IMR-90 (cell line): ENCODE data around the gene RERE. TPM values are rescaled to one million over a fixed set of nuclear protein-coding genes. Genes with fewer than 3 reads are reported as not detected.

ENCODE experiments used
- ATAC-seq: fragments of 200-7000 bp; cut with Tn5 transposase; 2 replicates; pipeline ENCODE4 v1.9.1; 2020; ENCODE audit warnings: low read depth, mild to moderate bottlenecking, moderate library complexity
- BruUV-seq: library from RNA; stranded (reverse); fragments of 400-500 nt; replicated peaks from 2 replicates; lab custom pipeline; 2021; lab: Mats Ljungman, UMichigan
- CTCF ChIA-PET: fragments of 300-600 bp; formaldehyde crosslinking; extraction: SDS; loops from one replicate; lab custom pipeline; 2021; ENCODE audit warnings: antibody characterized with exemption; lab: Yijun Ruan, JAX
- POLR2A ChIA-PET: fragments of 300-600 bp; sonication (Branson Sonifier 250); formaldehyde crosslinking; loops from one replicate; lab custom pipeline; 2022; ENCODE audit warnings: antibody characterized with exemption; ENCODE audit not compliant: unreplicated experiment; lab: Charles Lee
- DNase-seq: peaks from one replicate; pipeline ENCODE4 v3.0.0; 2013
- H2AFZ ChIP-seq: replicated peaks from 2 replicates; pipeline ENCODE3; 2013; ENCODE audit warnings: low read length, mild to moderate bottlenecking; ENCODE audit not compliant: poor library complexity
- H2AK5ac ChIP-seq: 2 replicates; pipeline ENCODE4 v1.6.1; 2013; ENCODE audit warnings: low read depth, low read length, inconsistent platforms
- H2AK9ac ChIP-seq: replicated peaks from 2 replicates; pipeline ENCODE3; 2013; ENCODE audit warnings: mild to moderate bottlenecking, low read depth, low read length, moderate library complexity; ENCODE audit not compliant: poor library complexity
- H2BK120ac ChIP-seq: 2 replicates; pipeline ENCODE4 v1.6.1; 2013; ENCODE audit warnings: low read depth, low read length, inconsistent platforms
- H2BK15ac ChIP-seq: 3 replicates; pipeline ENCODE4 v1.6.1; 2013; ENCODE audit warnings: low read depth, low read length, inconsistent platforms
- H2BK20ac ChIP-seq: 2 replicates; pipeline ENCODE4 v1.6.1; 2013; ENCODE audit warnings: low read depth, mild to moderate bottlenecking, inconsistent platforms, low read length, moderate library complexity
- H2BK5ac ChIP-seq: 2 replicates; pipeline ENCODE4 v1.6.1; 2013; ENCODE audit warnings: mild to moderate bottlenecking, low read depth, low read length, inconsistent platforms; ENCODE audit not compliant: poor library complexity, severe bottlenecking
- H3K14ac ChIP-seq: replicated peaks from 2 replicates; pipeline ENCODE4 v1.6.1; 2013; ENCODE audit warnings: low read depth, low read length, inconsistent platforms
- H3K18ac ChIP-seq: 2 replicates; pipeline ENCODE4 v1.6.1; 2013; ENCODE audit warnings: low read depth, low read length, control low read depth
- H3K23ac ChIP-seq: 2 replicates; pipeline ENCODE4 v1.6.1; 2013; ENCODE audit warnings: low read depth, low read length, inconsistent platforms
- H3K27ac ChIP-seq: 2 replicates; pipeline ENCODE4 v1.5.1; 2013; ENCODE audit warnings: mild to moderate bottlenecking, control low read depth, low read length; ENCODE audit not compliant: insufficient read depth
- H3K27me3 ChIP-seq: 2 replicates; pipeline ENCODE4 v1.6.1; 2013; ENCODE audit warnings: low read length; ENCODE audit not compliant: control insufficient read depth, insufficient read depth
- H3K36me3 ChIP-seq: 2 replicates; pipeline ENCODE4 v1.6.1; 2013; ENCODE audit warnings: low read length, mixed read lengths; ENCODE audit not compliant: control insufficient read depth, insufficient read depth
- H3K4ac ChIP-seq: 2 replicates; pipeline ENCODE4 v1.6.1; 2013; ENCODE audit warnings: low read depth, low read length, inconsistent platforms
- H3K4me1 ChIP-seq: 2 replicates; pipeline ENCODE4 v1.6.1; 2013; ENCODE audit warnings: low read length, mixed read lengths; ENCODE audit not compliant: control insufficient read depth, insufficient read depth
- H3K4me2 ChIP-seq: 2 replicates; pipeline ENCODE4 v1.6.1; 2013; ENCODE audit warnings: low read depth, mild to moderate bottlenecking, control low read depth, low read length, moderate library complexity
- H3K4me3 ChIP-seq: 2 replicates; pipeline ENCODE4 v1.5.1; 2013; ENCODE audit warnings: low read depth, mild to moderate bottlenecking, control low read depth, low read length, moderate library complexity; ENCODE audit not compliant: insufficient read depth
- H3K56ac ChIP-seq: 2 replicates; pipeline ENCODE4 v1.6.1; 2013; ENCODE audit warnings: low read length, inconsistent platforms; ENCODE audit not compliant: insufficient read depth; ENCODE audit errors: extremely low read depth
- H3K79me1 ChIP-seq, 2 experiments: 2 replicates each; pipeline ENCODE4 v1.6.1; 2013; ENCODE audit warnings: low read length in 2 of 2, inconsistent platforms in 1 of 2, low read depth in 1 of 2
- H3K9ac ChIP-seq: 2 replicates; pipeline ENCODE4 v1.6.1; 2013; ENCODE audit warnings: low read depth, low read length, control low read depth
- H3K9me1 ChIP-seq: 2 replicates; pipeline ENCODE4 v1.6.1; 2013; ENCODE audit warnings: low read length, inconsistent platforms; ENCODE audit not compliant: insufficient read depth
- H3K9me3 ChIP-seq: 2 replicates; pipeline ENCODE4 v1.6.1; 2013; ENCODE audit warnings: low read length; ENCODE audit not compliant: control insufficient read depth, insufficient read depth
- H4K20me1 ChIP-seq: 2 replicates; pipeline ENCODE4 v1.6.1; 2013; ENCODE audit warnings: low read length, inconsistent platforms; ENCODE audit not compliant: insufficient read depth
- H4K5ac ChIP-seq: 2 replicates; pipeline ENCODE4 v1.6.1; 2013; ENCODE audit warnings: mild to moderate bottlenecking, low read depth, low read length, control low read depth
- H4K8ac ChIP-seq, 2 experiments: 2 replicates each; pipeline ENCODE4 v1.6.1; 2013; ENCODE audit warnings: low read depth in 2 of 2, low read length in 2 of 2, control low read depth in 1 of 2, inconsistent platforms in 1 of 2
- H4K91ac ChIP-seq: 2 replicates; pipeline ENCODE4 v1.6.1; 2013; ENCODE audit warnings: low read depth, low read length, inconsistent platforms; ENCODE audit not compliant: insufficient read depth
- CEBPB ChIP-seq: IDR thresholded peaks from 2 replicates; pipeline ENCODE4 v1.6.1; 2012; ENCODE audit warnings: low read depth, low read length, improper control_type of control experiment
- CHD1 ChIP-seq: IDR thresholded peaks from 2 replicates; pipeline ENCODE4 v1.6.1; 2012; ENCODE audit warnings: low read depth, low read length, improper control_type of control experiment
- ELK1 ChIP-seq: fragments of 150-350 bp; IDR thresholded peaks from 2 replicates; pipeline ENCODE4 v1.6.1; 2016; ENCODE audit warnings: low read depth, mild to moderate bottlenecking, low read length, moderate library complexity, borderline replicate concordance
- FOS ChIP-seq: fragments of 150-350 bp; IDR thresholded peaks from 2 replicates; pipeline ENCODE4 v1.6.1; 2016; ENCODE audit warnings: low read depth, low read length
- MAZ ChIP-seq: IDR thresholded peaks from 2 replicates; pipeline ENCODE4 v1.6.1; 2012; ENCODE audit warnings: low read depth, mild to moderate bottlenecking, low read length, improper control_type of control experiment, moderate library complexity, borderline replicate concordance
- MXI1 ChIP-seq: IDR thresholded peaks from 2 replicates; pipeline ENCODE4 v1.6.1; 2012; ENCODE audit warnings: low read depth, mild to moderate bottlenecking, low read length, moderate library complexity, borderline replicate concordance
- NFE2L2 ChIP-seq: fragments of 150-350 bp; IDR thresholded peaks from 2 replicates; pipeline ENCODE4 v1.6.1; 2016; ENCODE audit warnings: low read depth, mild to moderate bottlenecking, low read length
- POLR2A ChIP-seq: IDR thresholded peaks from 2 replicates; pipeline ENCODE4 v1.6.1; 2012; ENCODE audit warnings: mild to moderate bottlenecking, low read depth, low read length
- RAD21 ChIP-seq: IDR thresholded peaks from 2 replicates; pipeline ENCODE4 v1.6.1; 2012; ENCODE audit warnings: low read length, improper control_type of control experiment
- RCOR1 ChIP-seq: IDR thresholded peaks from 2 replicates; pipeline ENCODE4 v1.6.1; 2012; ENCODE audit warnings: mild to moderate bottlenecking, low read length, improper control_type of control experiment; ENCODE audit not compliant: insufficient replicate concordance
- RFX5 ChIP-seq: IDR thresholded peaks from 2 replicates; pipeline ENCODE4 v1.8.0; 2012; ENCODE audit warnings: low read depth, mild to moderate bottlenecking, low read length, moderate library complexity
- SMC3 ChIP-seq: fragments of 150-350 bp; IDR thresholded peaks from 2 replicates; pipeline ENCODE4 v1.6.1; 2016; ENCODE audit warnings: low read depth, mild to moderate bottlenecking, antibody characterized with exemption, low read length, moderate library complexity
- USF2 ChIP-seq: fragments of 150-350 bp; IDR thresholded peaks from 2 replicates; pipeline ENCODE4 v1.6.1; 2017; ENCODE audit warnings: mild to moderate bottlenecking, antibody characterized with exemption, low read length, low read depth
- WGBS, 2 experiments: methylation state at CpG; one replicate each; pipeline versions ENCODE4 v1.1.5 to v1.1.7; 2013; ENCODE audit warnings: missing lambda C conversion rate in 2 of 2; ENCODE audit not compliant: insufficient read length in 1 of 2; ENCODE audit errors: extremely low coverage in 2 of 2; 5-methylcytosine and 5-hydroxymethylcytosine counted together
- dilution Hi-C: fragments of 300-500 bp; cut with HindIII; formaldehyde crosslinking; loops from one replicate; pipeline ENCODE4 v1.14.3; 2018; ENCODE audit warnings: low sequenced_read_pairs; ENCODE audit not compliant: unreplicated experiment
- in situ Hi-C: fragments of 300-500 bp; cut with MboI; formaldehyde crosslinking; loops from 3 replicates; pipeline ENCODE4 v1.14.3; 2019; ENCODE audit warnings: low sequenced_read_pairs, inconsistent platforms, mixed read lengths
- intact Hi-C: fragments of 100-400 bp; cut with micrococcal nuclease; formaldehyde crosslinking; loops from 2 replicates; pipeline ENCODE4 v1.10.0; 2022
- polyA plus RNA-seq, 3 experiments: library from polyadenylated mRNA; depleted of rRNA; stranded (reverse); fragments of >200 nt; gene quantifications; 2 replicates each; pipeline ENCODE4 v1.2.3, GENCODE V29; 2012; ENCODE audit warnings: low replicate concordance in 1 of 3
- total RNA-seq: library from RNA; depleted of rRNA; stranded (reverse); fragments of >200 nt; gene quantifications from 2 replicates; pipeline ENCODE4 v1.2.3, GENCODE V29; 2012

Gene RERE
- total and polyA plus RNA-seq, 2 of the 4 experiments (the other 2 are of a cell fraction): 11.5 to 25.1 TPM

- no peak for TF ChIP-seq NFE2L2
- TF ChIP-seq USF2: no peak
These were observed 293.7 kb downstream of the RERE start (continued) for GRCh38 chr1:8523666-8524206.

- H3K18ac ChIP-seq: no peak overlapping the region
- H2BK5ac ChIP-seq: no peak overlapping the region
- no peak overlapping the region for H3K27ac ChIP-seq
- peaks cover 3% of the 10 kb centered on the region for H3K36me3 ChIP-seq
- no peak for ATAC-seq
- H3K9ac ChIP-seq: no peak overlapping the region
- dilution Hi-C loops (no loop called here), in situ Hi-C loops (no loop called here), intact Hi-C loops (no loop called here)
- H2BK15ac ChIP-seq: no peak overlapping the region
- no peak overlapping the region for H3K4me2 ChIP-seq
- H3K23ac ChIP-seq: 0 out of 2 replicates have a peak overlapping the region, but pooled peaks have one; percentile 52
- no peak overlapping the region for H3K56ac ChIP-seq
- DNase-seq: no peak
- no peak overlapping the region for H2AK5ac ChIP-seq
- no peak overlapping the region for H2BK20ac ChIP-seq
- H3K27me3 ChIP-seq: no peaks in the 10 kb centered on the region
- peaks cover 18% of the 10 kb centered on the region for H3K4me1 ChIP-seq
- no peak overlapping the region for H4K5ac ChIP-seq
- H3K9me3 ChIP-seq: no peaks in the 10 kb centered on the region
- H3K4me3 ChIP-seq: no peak overlapping the region
- H3K9me1 ChIP-seq: peaks cover 14% of the 10 kb centered on the region
- H2AFZ ChIP-seq: no peak overlapping the region
- CTCF ChIA-PET: interaction anchor here (1.3 kb wide), 1 partner anchor 10 kb away, joined by 3 read pairs; no protein-coding TSS in a partner anchor
- BruUV-seq: no TSS peak
- no peak overlapping the region for H2AK9ac ChIP-seq
- peaks cover 38 to 83% of the 10 kb centered on the region in 2 experiments for H3K79me1 ChIP-seq
- no peak overlapping the region for H4K8ac ChIP-seq
- WGBS, 2 experiments: no CpG with 5 or more reads among the region's 6 CpGs
- H3K14ac ChIP-seq: no peak overlapping the region
- H4K20me1 ChIP-seq: peaks cover 10% of the 10 kb centered on the region
- H4K91ac ChIP-seq: no peak overlapping the region
- H3K4ac ChIP-seq: no peak overlapping the region
- POLR2A ChIA-PET: no interaction called here
- no peak overlapping the region for H2BK120ac ChIP-seq
- TF ChIP-seq USF2 (no peak), FOS (no peak), CHD1 (no peak), POLR2A (no peak), MAZ (no peak), NFE2L2 (no peak), RAD21 (no peak), SMC3 (no peak), ELK1 (no peak), MXI1 (no peak), RCOR1 (no peak), CEBPB (no peak), RFX5 (no peak)
These were observed 296.9 kb downstream of the RERE start for GRCh38 chr1:8520483-8520966.
